ENCODE results near the gene PIK3CG.

- TF ChIP-seq CTCF (conservative IDR thresholded peaks at IDR 0.05 in 1 of 2, IDR thresholded peaks at IDR 0.05 in 1 of 2; ENCODE audit: low read depth in 1 of 2, low read length in 2 of 2) (no peak), EZH2 (IDR thresholded peaks at IDR 0.05; ENCODE audit: low read length, missing control alignments) (no peak)
These were observed 4.9 kb downstream of the PIK3CG start for GRCh38 chr7:106869954-106870353.

Measured in fibroblast of lung (primary cell).